BLaER1 (cell line): ENCODE measurements around the gene RPS3A.
"Not testable (repeated sequence)": the region's sequence is repeated elsewhere in the genome, so short reads cannot be mapped to it uniquely, and the experiment has no call there.

ENCODE experiments used
- H3K27ac ChIP-seq: shearing (Covaris generic); formaldehyde crosslinking; 2 replicates; pipeline ENCODE4 v1.8.1; 2022
- H3K27me3 ChIP-seq: shearing (Covaris generic); formaldehyde crosslinking; 2 replicates; pipeline ENCODE4 v1.8.1; 2022
- H3K36me3 ChIP-seq: shearing (Covaris generic); formaldehyde crosslinking; 2 replicates; pipeline ENCODE4 v1.8.1; 2022
- H3K4me1 ChIP-seq: shearing (Covaris generic); formaldehyde crosslinking; 2 replicates; pipeline ENCODE4 v1.8.1; 2022
- H3K4me2 ChIP-seq: shearing (Covaris generic); formaldehyde crosslinking; 2 replicates; pipeline ENCODE4 v1.8.1; 2022
- H3K4me3 ChIP-seq: shearing (Covaris generic); formaldehyde crosslinking; 2 replicates; pipeline ENCODE4 v1.8.1; 2022
- H3K9ac ChIP-seq: shearing (Covaris generic); formaldehyde crosslinking; 2 replicates; pipeline ENCODE4 v1.8.1; 2022
- H3K9me3 ChIP-seq: shearing (Covaris generic); formaldehyde crosslinking; 2 replicates; pipeline ENCODE4 v1.8.1; 2022
- H4K20me1 ChIP-seq: shearing (Covaris generic); formaldehyde crosslinking; 2 replicates; pipeline ENCODE4 v1.8.1; 2022
- Cebpa-rat ChIP-seq: shearing (Covaris generic); IDR thresholded peaks from 2 replicates; pipeline ENCODE4 v1.8.1; 2022

The RPS3A gene

GRCh38 chr4:151110236-151110635 lies 10.8 kb downstream of the RPS3A start:
- Histone ChIP-seq H3K9me3 (no peaks in the 10 kb centered on the region), H3K4me1 (no peaks in the 10 kb centered on the region), H3K36me3 (peaks cover 66% of the 10 kb centered on the region), H4K20me1 (peaks cover 36% of the 10 kb centered on the region), H3K27me3 (no peaks in the 10 kb centered on the region), H3K4me3 (no peak overlapping the region), H3K4me2 (no peak overlapping the region), H3K9ac (no peak overlapping the region), H3K27ac (no peak overlapping the region)
- no peak for TF ChIP-seq Cebpa-rat

GRCh38 chr4:151114338-151114737 lies 14.9 kb downstream of the RPS3A start:
- H3K4me3 ChIP-seq: no peak overlapping the region
- H3K27ac ChIP-seq: no peak overlapping the region
- no peaks in the 10 kb centered on the region; the same call in 1 of the 2 replicates for H4K20me1 ChIP-seq
- no peak overlapping the region for H3K4me2 ChIP-seq
- H3K9ac ChIP-seq: peak overlapping the region; percentile 21; the same call in 1 of the 2 replicates
- H3K4me1 ChIP-seq: peaks cover 4% of the 10 kb centered on the region; the same call in 1 of the 2 replicates
- no peaks in the 10 kb centered on the region for H3K27me3 ChIP-seq
- TF ChIP-seq Cebpa-rat: no peak
- H3K36me3 ChIP-seq: peaks cover 29% of the 10 kb centered on the region
- no peaks in the 10 kb centered on the region for H3K9me3 ChIP-seq

- Histone ChIP-seq H4K20me1 (no peaks in the 10 kb centered on the region; the same call in 1 of the 2 replicates), H3K27me3 (no peaks in the 10 kb centered on the region), H3K27ac (no peak overlapping the region), H3K36me3 (peaks cover 29% of the 10 kb centered on the region), H3K4me3 (no peak overlapping the region), H3K9ac (no peak overlapping the region), H3K4me2 (no peak overlapping the region), H3K4me1 (peaks cover 4% of the 10 kb centered on the region; the same call in 1 of the 2 replicates), H3K9me3 (no peaks in the 10 kb centered on the region)
- no peak for TF ChIP-seq Cebpa-rat
Measured at GRCh38 chr4:151114986-151115385, 15.6 kb downstream of the RPS3A start.

GRCh38 chr4:151117371-151117962 lies 18.0 kb downstream of the RPS3A start:
- Histone ChIP-seq H4K20me1 (no peaks in the 10 kb centered on the region), H3K9ac (no peak overlapping the region), H3K27me3 (no peaks in the 10 kb centered on the region), H3K36me3 (peaks cover 12% of the 10 kb centered on the region; the same call in 1 of the 2 replicates), H3K4me2 (no peak overlapping the region), H3K27ac (no peak overlapping the region), H3K4me3 (no peak overlapping the region), H3K4me1 (peaks cover 4% of the 10 kb centered on the region; the same call in 1 of the 2 replicates), H3K9me3 (no peaks in the 10 kb centered on the region)
- TF ChIP-seq Cebpa-rat: no peak

GRCh38 chr4:151129796-151130195 lies 30.4 kb downstream of the RPS3A start:
- H3K36me3 ChIP-seq: no peaks in the 10 kb centered on the region

GRCh38 chr4:151133311-151133710 lies 33.9 kb downstream of the RPS3A start:
- Histone ChIP-seq H3K4me2 (no peak overlapping the region), H3K27me3 (no peaks in the 10 kb centered on the region), H3K4me1 (peaks cover 8% of the 10 kb centered on the region), H3K4me3 (no peak overlapping the region), H3K9ac (no peak overlapping the region), H3K9me3 (no peaks in the 10 kb centered on the region), H4K20me1 (no peaks in the 10 kb centered on the region), H3K36me3 (no peaks in the 10 kb centered on the region), H3K27ac (no peak overlapping the region)
- TF ChIP-seq Cebpa-rat: no peak

More at GRCh38 chr4:151129796-151130195, 30.4 kb downstream of the RPS3A start:
- TF ChIP-seq Cebpa-rat: no peak
- Histone ChIP-seq H4K20me1 (no peaks in the 10 kb centered on the region), H3K9me3 (no peaks in the 10 kb centered on the region), H3K4me3 (no peak overlapping the region), H3K4me2 (0 out of 2 replicates have a peak overlapping the region, but pooled peaks have one; percentile 11), H3K4me1 (peaks cover 8% of the 10 kb centered on the region), H3K9ac (no peak overlapping the region), H3K27ac (no peak overlapping the region), H3K27me3 (no peaks in the 10 kb centered on the region)

- not testable (repeated sequence) for H3K36me3 ChIP-seq, H3K27ac ChIP-seq
Measured at GRCh38 chr4:151136048-151136447, 36.6 kb downstream of the RPS3A start.

GRCh38 chr4:151139814-151140213 lies 40.4 kb downstream of the RPS3A start:
- Histone ChIP-seq H3K36me3 (no peaks in the 10 kb centered on the region), H3K4me3 (no peak overlapping the region), H3K9me3 (no peaks in the 10 kb centered on the region), H3K4me2 (no peak overlapping the region), H3K27me3 (no peaks in the 10 kb centered on the region), H3K4me1 (no peaks in the 10 kb centered on the region), H3K9ac (no peak overlapping the region), H3K27ac (no peak overlapping the region), H4K20me1 (no peaks in the 10 kb centered on the region)
- TF ChIP-seq Cebpa-rat: no peak

More at GRCh38 chr4:151136048-151136447, 36.6 kb downstream of the RPS3A start:
- not testable (repeated sequence) for H3K9me3 ChIP-seq, H3K4me3 ChIP-seq, H3K27me3 ChIP-seq, H3K9ac ChIP-seq, H3K4me2 ChIP-seq, H4K20me1 ChIP-seq, H3K4me1 ChIP-seq

GRCh38 chr4:151142758-151143157 lies 43.3 kb downstream of the RPS3A start:
- Histone ChIP-seq H3K27ac (no peak overlapping the region), H3K9ac (no peak overlapping the region), H3K9me3 (no peaks in the 10 kb centered on the region), H3K4me1 (no peaks in the 10 kb centered on the region), H4K20me1 (no peaks in the 10 kb centered on the region), H3K36me3 (no peaks in the 10 kb centered on the region), H3K27me3 (no peaks in the 10 kb centered on the region), H3K4me2 (no peak overlapping the region), H3K4me3 (no peak overlapping the region)
- TF ChIP-seq Cebpa-rat: no peak

- no peak overlapping the region for H3K4me2 ChIP-seq
- no peaks in the 10 kb centered on the region for H3K4me1 ChIP-seq
- H3K9me3 ChIP-seq: no peaks in the 10 kb centered on the region
- no peak overlapping the region for H3K4me3 ChIP-seq
- H3K9ac ChIP-seq: no peak overlapping the region
- TF ChIP-seq Cebpa-rat: no peak
- no peaks in the 10 kb centered on the region for H3K27me3 ChIP-seq
- H3K36me3 ChIP-seq: no peaks in the 10 kb centered on the region
- H3K27ac ChIP-seq: no peak overlapping the region
- H4K20me1 ChIP-seq: no peaks in the 10 kb centered on the region
Measured at GRCh38 chr4:151143162-151143561, 43.7 kb downstream of the RPS3A start.

GRCh38 chr4:151143811-151144210 lies 44.4 kb downstream of the RPS3A start:
- H3K4me1 ChIP-seq: no peaks in the 10 kb centered on the region
- no peak for TF ChIP-seq Cebpa-rat
- H3K4me3 ChIP-seq: no peak overlapping the region
- H3K9ac ChIP-seq: no peak overlapping the region
- H3K27me3 ChIP-seq: no peaks in the 10 kb centered on the region
- no peak overlapping the region for H3K27ac ChIP-seq
- H3K9me3 ChIP-seq: no peaks in the 10 kb centered on the region
- no peaks in the 10 kb centered on the region for H3K36me3 ChIP-seq
- H4K20me1 ChIP-seq: no peaks in the 10 kb centered on the region
- H3K4me2 ChIP-seq: no peak overlapping the region
